Measurements from ENCODE around the gene RAB19. TPM values are rescaled to one million over a fixed set of nuclear protein-coding genes. Genes with fewer than 3 reads are reported as not detected.

RAB19 gene
- total RNA-seq, 1 experiment from 2014 or later: 0.92 TPM

GRCh38 chr7:140390034-140390433 lies 13.8 kb upstream of the RAB19 start:
- Histone ChIP-seq H3K9me3 (ENCODE audit: control insufficient read depth, insufficient read depth, low read depth, low read length) (no peaks in the 10 kb centered on the region), H3K27ac (ENCODE audit: low read length) (no peak overlapping the region), H3K27me3 (ENCODE audit: control insufficient read depth, insufficient read depth, low read length) (no peaks in the 10 kb centered on the region), H3K4me3 (ENCODE audit: low read depth in 2 of 2, low read length in 2 of 2) (no peak overlapping the region), H3K4me1 (ENCODE audit: control insufficient read depth, insufficient read depth, low read length) (no peaks in the 10 kb centered on the region), H3K36me3 (ENCODE audit: control insufficient read depth, insufficient read depth, low read length) (no peaks in the 10 kb centered on the region)
- intact Hi-C loops (cut with micrococcal nuclease; ENCODE audit: unreplicated experiment): no loop called here
- DNase-seq (ENCODE audit: low read depth, low spot score) (no peak), ATAC-seq (0 out of 2 replicates have a peak, but pooled peaks have one; percentile 29)
- no TSS peak for BruUV-seq (replicated peaks)
- CTCF ChIA-PET: interaction anchor here (0.6 kb wide), 1 partner anchor 85 kb away, joined by 3 read pairs; no protein-coding TSS in a partner anchor
- in situ Hi-C loops (cut with HindIII; ENCODE audit: low pct_unique_long_range_greater_than_20kb, low sequenced_read_pairs): no loop called here
- POLR2A ChIA-PET: no interaction called here
- no peak for TF ChIP-seq SIN3A (IDR thresholded peaks at IDR 0.05; ENCODE audit: borderline replicate concordance, insufficient read depth, low read depth, low read length)
- TF ChIP-seq POLR2AphosphoS5 (IDR thresholded peaks at IDR 0.05; ENCODE audit: low read depth, low read length): no peak
- TF ChIP-seq TCF7L2 (IDR thresholded peaks at IDR 0.05; ENCODE audit: low read depth, low read length): no peak
- no peak for TF ChIP-seq REST (IDR thresholded peaks at IDR 0.05; ENCODE audit: insufficient read depth in 1 of 2, low read depth in 2 of 2, low read length in 1 of 2)
- no peak for TF ChIP-seq CTCF (IDR thresholded peaks at IDR 0.05)

- TF ChIP-seq SIN3A (IDR thresholded peaks at IDR 0.05; ENCODE audit: borderline replicate concordance, insufficient read depth, low read depth, low read length) (no peak), TCF7L2 (IDR thresholded peaks at IDR 0.05; ENCODE audit: low read depth, low read length) (no peak), POLR2AphosphoS5 (IDR thresholded peaks at IDR 0.05; ENCODE audit: low read depth, low read length) (no peak), REST (IDR thresholded peaks at IDR 0.05; ENCODE audit: insufficient read depth in 1 of 2, low read depth in 2 of 2, low read length in 1 of 2) (no peak), CTCF (IDR thresholded peaks at IDR 0.05) (no peak)
- Histone ChIP-seq H3K36me3 (ENCODE audit: control insufficient read depth, insufficient read depth, low read length) (no peaks in the 10 kb centered on the region), H3K27me3 (ENCODE audit: control insufficient read depth, insufficient read depth, low read length) (no peaks in the 10 kb centered on the region), H3K27ac (ENCODE audit: low read length) (no peak overlapping the region), H3K4me3 (ENCODE audit: low read depth in 2 of 2, low read length in 2 of 2) (no peak overlapping the region), H3K4me1 (ENCODE audit: control insufficient read depth, insufficient read depth, low read length) (no peaks in the 10 kb centered on the region), H3K9me3 (ENCODE audit: control insufficient read depth, insufficient read depth, low read depth, low read length) (no peaks in the 10 kb centered on the region)
- no peak for ATAC-seq
- ChIA-PET CTCF (interaction anchor here (0.6 kb wide), 2 partner anchors 85 to 100 kb away, joined by 3 read pairs; no protein-coding TSS in a partner anchor), POLR2A (no interaction called here)
- no TSS peak for BruUV-seq (replicated peaks)
- intact Hi-C loops (cut with micrococcal nuclease; ENCODE audit: unreplicated experiment): no loop called here
- in situ Hi-C loops (cut with HindIII; ENCODE audit: low pct_unique_long_range_greater_than_20kb, low sequenced_read_pairs): no loop called here
- DNase-seq (ENCODE audit: low read depth, low spot score): no peak
These were observed 13.2 kb upstream of the RAB19 start for GRCh38 chr7:140390466-140391190.
